Measurements from ENCODE around the gene CD101. TPM values are rescaled to one million over a fixed set of nuclear protein-coding genes. Genes with fewer than 3 reads are reported as not detected.
"Not testable (repeated sequence)": the region's sequence is repeated elsewhere in the genome, so short reads cannot be mapped to it uniquely, and the experiment has no call there.

Gene CD101
- total RNA-seq, result 0.11 and 0.13 TPM in 2 replicates

DNA sequence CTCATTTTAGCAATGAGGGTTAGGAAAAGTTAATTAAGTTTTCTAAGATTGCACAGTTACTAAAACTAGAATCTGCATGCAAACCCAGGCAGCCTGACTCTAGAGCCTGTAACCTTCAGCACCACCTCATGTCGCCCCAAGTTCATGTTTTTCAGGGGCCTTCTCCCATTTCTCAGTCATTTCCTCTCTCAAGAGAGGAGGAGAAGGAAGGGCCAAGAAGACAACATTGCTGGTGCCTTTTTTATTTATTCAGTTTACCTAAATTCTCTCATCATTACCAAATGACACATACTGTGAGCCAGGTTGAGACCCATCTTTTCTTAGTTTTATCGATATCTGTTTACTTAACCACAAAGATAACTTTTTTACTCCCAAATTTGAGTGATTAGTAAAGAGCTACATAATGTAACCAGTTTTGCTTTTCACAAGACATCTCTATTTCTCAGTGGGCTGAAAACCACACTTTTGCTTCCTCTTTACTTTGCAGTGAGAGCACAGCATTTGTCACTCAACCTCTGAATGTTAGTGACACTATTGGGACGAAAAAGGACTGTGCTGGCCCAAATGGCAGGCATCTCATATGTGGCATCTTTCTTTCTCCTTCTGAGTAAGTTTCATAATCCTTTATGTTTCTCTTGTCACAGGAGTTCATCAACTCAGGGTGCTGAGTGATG lies at the start of gene CD101:
Gene CD101 (plus strand): TSS at position 507 of the 674 bp plus-strand sequence. CDS start 58 bp downstream, at position 565.
- DNase-seq (ENCODE audit: low read depth, low spot score), result no peak

DNA sequence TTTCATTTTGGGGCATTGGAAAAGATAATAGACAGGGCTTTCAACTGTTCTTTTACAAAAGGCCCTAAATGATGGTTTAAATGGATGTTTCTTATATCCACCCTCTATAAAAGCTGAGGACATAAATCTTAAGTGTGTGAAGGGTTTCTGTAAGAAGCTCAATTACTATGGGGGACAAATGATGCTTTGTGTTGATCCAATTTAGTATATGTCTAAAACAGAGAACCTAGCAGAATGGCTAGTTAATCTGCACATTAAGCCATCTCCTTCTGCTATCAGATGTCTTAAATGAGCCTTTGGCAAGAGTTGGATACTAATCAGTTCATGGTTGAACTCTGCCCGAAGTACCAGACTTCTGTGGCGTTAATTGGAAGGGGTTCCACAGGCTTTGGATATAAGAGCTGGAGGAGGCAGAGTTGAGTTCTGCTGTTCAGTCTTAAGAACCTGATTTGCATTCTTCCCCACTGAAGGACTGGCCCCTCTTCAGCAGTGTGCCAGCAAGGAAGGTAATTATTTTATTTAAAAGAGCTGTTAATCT lies 48.8 kb upstream of the CD101 start:
- no peak for DNase-seq (ENCODE audit: low read depth, low spot score)

GRCh38 chr1:116954440-116954839 lies 47.1 kb upstream of the CD101 start:
- no peak for DNase-seq (ENCODE audit: low read depth, low spot score)

DNA sequence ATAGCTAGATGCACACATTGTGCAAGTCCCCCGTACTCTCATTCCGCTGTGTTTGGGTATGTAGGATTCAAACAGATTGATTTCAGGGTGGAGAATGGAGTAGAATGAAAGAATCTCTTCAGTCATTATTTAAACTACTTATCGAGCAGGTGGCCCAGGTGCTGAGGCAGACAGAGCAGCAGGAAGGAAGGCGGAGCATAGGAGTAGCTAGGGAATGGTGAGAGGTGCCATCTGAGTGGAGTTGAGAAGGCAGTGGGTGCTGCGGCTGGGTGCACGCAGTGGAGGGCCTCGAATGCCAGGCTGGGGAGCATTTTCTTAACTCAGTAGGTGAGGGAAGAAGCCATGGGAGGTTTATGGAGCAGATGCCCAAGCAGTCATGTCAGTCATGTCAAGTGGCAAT lies 45.2 kb upstream of the CD101 start:
- no peak for DNase-seq (ENCODE audit: low read depth, low spot score)

GRCh38 chr1:116957646-116958045 lies 43.9 kb upstream of the CD101 start:
- no peak for DNase-seq (ENCODE audit: low read depth, low spot score)

- no peak for DNase-seq (ENCODE audit: low read depth, low spot score)
Measured at GRCh38 chr1:116958110-116958509, 43.5 kb upstream of the CD101 start.

- no peak for DNase-seq (ENCODE audit: low read depth, low spot score)
Measured at GRCh38 chr1:116958977-116959376, 42.6 kb upstream of the CD101 start.

DNA sequence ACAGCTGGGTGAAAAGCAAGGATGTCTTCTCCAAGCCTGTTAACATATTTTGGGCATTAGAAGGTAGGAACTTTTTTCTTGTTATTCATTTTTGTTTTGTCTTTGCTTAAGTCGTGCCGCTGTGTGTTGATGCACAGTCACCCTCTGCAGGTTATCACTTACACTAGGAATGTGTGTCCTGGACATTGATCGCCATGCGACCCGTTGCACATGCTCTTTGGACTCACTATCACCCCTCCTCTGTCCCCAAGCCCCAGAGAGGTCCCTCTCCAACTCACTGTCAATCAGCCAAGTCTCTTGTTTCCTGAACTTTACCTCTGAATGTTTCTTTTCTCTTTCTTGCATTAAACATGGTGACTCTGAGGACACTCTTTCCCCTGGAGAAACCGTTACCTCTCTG lies 40.0 kb upstream of the CD101 start:
- no peak for DNase-seq (ENCODE audit: low read depth, low spot score)

- no peak for DNase-seq (ENCODE audit: low read depth, low spot score)
Measured at GRCh38 chr1:116962987-116963639, 38.4 kb upstream of the CD101 start.

DNA sequence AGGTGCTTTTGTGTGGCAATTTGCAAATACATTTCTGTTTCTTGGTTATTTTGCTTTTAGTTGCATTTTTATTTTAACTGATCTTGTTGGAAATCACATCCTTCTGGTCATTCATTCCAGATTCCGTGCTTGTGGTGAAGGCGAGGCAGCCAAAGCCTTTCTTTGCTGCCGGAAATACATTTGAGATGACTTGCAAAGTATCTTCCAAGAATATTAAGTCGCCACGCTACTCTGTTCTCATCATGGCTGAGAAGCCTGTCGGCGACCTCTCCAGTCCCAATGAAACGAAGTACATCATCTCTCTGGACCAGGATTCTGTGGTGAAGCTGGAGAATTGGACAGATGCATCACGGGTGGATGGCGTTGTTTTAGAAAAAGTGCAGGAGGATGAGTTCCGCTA lies 34.8 kb upstream of the CD101 start:
- DNase-seq (ENCODE audit: low read depth, low spot score), result no peak

- DNase-seq (ENCODE audit: low read depth, low spot score), result no peak
Measured at GRCh38 chr1:116968724-116969123, 32.8 kb upstream of the CD101 start.

DNA sequence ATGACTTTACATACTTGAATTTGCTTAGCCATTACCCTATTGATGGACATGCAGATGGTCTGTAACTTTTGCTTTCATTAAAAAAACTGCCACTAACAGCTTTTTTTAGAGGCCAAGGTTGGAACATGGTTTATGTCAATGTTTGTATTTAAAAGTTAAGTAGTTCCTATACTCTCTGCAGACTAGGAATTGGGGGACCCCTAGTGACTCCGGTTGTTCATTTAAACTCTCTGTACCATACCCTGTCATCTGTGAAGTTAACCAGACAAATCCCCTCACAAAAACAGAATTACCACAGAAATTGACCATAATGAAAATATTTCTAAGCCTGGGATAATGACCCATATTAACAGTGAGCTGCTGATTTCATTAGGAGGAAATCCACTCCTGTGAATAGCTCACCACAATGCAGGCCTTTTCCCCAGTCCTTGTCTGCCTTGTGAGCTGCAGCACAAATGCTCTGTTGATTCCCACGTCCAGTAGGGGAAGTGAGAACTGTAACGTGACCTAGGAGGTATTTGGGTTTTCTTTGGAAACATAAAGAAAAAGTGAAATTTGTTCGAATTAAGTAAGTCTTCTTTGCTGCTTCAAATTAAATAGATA lies 30.2 kb upstream of the CD101 start:
- no peak for DNase-seq (ENCODE audit: low read depth, low spot score)

GRCh38 chr1:116971965-116972673 lies 29.4 kb upstream of the CD101 start:
- no peak for DNase-seq (ENCODE audit: low read depth, low spot score)

DNA sequence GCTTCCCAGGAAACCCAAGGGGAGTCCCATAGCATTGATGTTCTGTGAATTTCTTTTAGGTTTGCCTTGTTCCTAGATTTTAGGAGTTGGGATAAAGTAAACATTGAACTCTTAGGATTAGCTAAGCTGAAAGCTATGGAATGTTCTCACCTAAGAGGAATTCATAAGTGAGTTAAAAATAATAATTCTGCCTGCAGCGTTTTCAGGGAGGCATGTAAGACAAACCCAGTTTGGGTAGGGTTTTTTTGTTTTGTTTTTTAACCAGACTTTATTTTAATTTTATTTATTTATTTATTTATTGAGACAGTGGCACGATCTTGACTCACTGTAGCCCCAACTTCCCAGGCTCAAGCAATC lies 28.9 kb upstream of the CD101 start:
- no peak for DNase-seq (ENCODE audit: low read depth, low spot score)

GRCh38 chr1:116980309-116980708 lies 21.3 kb upstream of the CD101 start:
- not testable (repeated sequence) for DNase-seq (ENCODE audit: low read depth, low spot score)

DNA sequence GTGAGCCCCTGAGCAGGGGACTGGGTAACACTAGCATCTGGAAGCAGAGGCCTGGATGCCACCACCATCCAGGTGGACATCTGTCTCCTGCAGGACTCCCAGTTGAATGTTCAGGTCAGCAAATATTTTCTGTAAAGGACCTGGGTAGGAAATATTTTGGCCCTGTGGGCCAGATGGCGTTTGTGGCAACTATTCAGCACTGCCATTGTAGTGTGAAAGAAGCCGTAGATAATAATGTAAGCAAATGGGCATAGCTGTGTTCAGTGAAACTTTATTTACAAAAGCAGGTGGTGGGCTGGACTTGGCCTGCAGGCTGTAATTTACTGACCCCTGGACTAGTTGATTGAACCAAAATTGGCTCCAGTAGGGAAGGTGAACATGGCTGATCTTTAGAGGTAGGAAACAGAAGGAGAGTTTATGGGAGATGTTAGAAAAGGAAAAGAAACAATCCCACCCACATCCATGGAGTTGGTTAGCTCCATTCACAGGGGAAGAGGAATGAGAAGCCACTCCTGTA lies 20.0 kb upstream of the CD101 start:
- DNase-seq (ENCODE audit: low read depth, low spot score), result no peak

DNA sequence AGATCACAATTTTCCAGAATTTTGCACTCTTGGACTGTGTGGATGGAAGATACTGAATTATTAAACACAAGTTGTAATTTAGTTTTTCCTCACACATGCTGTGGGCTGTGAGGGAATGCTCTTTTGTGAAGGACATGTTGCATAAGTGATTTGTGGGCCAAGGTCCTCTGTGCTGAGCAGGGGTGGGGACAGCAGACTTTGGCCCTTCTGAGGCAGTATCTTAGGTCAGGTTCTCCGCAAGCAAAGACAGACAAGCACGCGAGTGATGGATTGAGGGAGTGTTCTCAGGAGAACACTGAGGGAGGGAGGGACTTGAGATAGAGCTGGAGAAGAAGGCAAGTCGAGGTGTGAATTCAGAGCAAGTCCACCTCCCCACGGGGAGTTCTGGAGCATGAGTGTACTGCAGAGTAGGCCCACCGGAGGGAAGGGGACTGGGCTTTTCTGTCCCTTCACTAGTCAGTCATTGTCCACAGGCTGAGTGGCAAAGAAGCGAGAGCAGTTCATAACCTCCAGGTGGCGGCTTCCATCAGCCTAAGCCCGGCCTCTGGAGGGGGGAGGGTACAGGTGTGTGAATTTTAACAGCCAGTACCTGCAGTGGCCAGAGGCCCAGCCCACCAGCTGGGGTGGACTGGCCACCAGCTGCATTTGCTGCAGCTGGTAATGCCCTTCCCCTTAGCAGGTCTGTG lies 19.1 kb upstream of the CD101 start:
- DNase-seq (ENCODE audit: low read depth, low spot score), result no peak

GRCh38 chr1:116983112-116983511 lies 18.4 kb upstream of the CD101 start:
- DNase-seq (ENCODE audit: low read depth, low spot score), result no peak

DNA sequence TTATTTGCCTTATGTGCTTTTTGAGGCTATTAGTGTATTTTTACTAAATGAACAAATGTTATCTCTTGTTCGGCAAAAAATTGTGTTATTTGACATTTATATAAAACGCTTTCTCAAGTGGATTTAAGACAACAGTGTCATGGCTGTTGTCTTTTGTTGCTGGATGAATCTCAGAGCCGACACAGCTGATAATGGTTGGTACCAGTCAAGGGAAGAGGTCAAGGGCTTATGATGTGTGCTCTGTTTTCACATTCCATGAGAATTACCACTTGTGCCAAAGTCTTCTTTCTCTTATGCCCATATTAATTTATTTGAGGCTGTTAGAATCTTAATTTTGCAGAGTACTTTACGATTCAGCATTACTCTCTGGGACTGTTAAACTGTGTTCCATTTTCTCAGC lies 17.9 kb upstream of the CD101 start:
- DNase-seq (ENCODE audit: low read depth, low spot score), result no peak

- no peak for DNase-seq (ENCODE audit: low read depth, low spot score)
Measured at GRCh38 chr1:116984406-116985160, 17.0 kb upstream of the CD101 start.
